Neuronal stem cell (in vitro differentiated cells): Measurements from ENCODE around the gene PRDM15.

Experiments
- DNase-seq: peaks from one replicate; pipeline ENCODE4 v3.0.0-alpha.2; 2013; ENCODE audit warnings: low spot score
- H2AFZ ChIP-seq: one replicate; pipeline ENCODE4 v1.6.1; 2013; ENCODE audit warnings: mild to moderate bottlenecking, low read length, inconsistent platforms
- H2AK5ac ChIP-seq: 2 replicates; pipeline ENCODE4 v1.6.1; 2013; ENCODE audit warnings: low read depth, mild to moderate bottlenecking, inconsistent platforms, low read length, moderate library complexity, mixed read lengths
- H2BK120ac ChIP-seq: 2 replicates; pipeline ENCODE4 v1.6.1; 2013; ENCODE audit warnings: low read depth, mild to moderate bottlenecking, inconsistent platforms, low read length, moderate library complexity, mixed read lengths
- H2BK12ac ChIP-seq: one replicate; pipeline ENCODE4 v1.6.1; 2013; ENCODE audit warnings: low read length, inconsistent platforms
- H2BK15ac ChIP-seq: 2 replicates; pipeline ENCODE4 v1.6.1; 2013; ENCODE audit warnings: mild to moderate bottlenecking, low read length, inconsistent platforms, mixed read lengths
- H2BK5ac ChIP-seq: one replicate; pipeline ENCODE4 v1.6.1; 2013; ENCODE audit warnings: inconsistent platforms, mild to moderate bottlenecking, low read length, moderate library complexity
- H3K14ac ChIP-seq: one replicate; pipeline ENCODE4 v1.6.1; 2013; ENCODE audit warnings: low read length, inconsistent platforms
- H3K18ac ChIP-seq: 2 replicates; pipeline ENCODE4 v1.6.1; 2013; ENCODE audit warnings: low read length, inconsistent platforms
- H3K23ac ChIP-seq: 2 replicates; pipeline ENCODE4 v1.6.1; 2013; ENCODE audit warnings: low read depth, mild to moderate bottlenecking, mixed read lengths, low read length, inconsistent platforms; ENCODE audit not compliant: poor library complexity
- H3K27ac ChIP-seq: replicated peaks from 3 replicates; pipeline ENCODE4 v1.5.1; 2013; ENCODE audit warnings: low read length, inconsistent platforms
- H3K27me3 ChIP-seq, 3 experiments: 2 replicates each; pipeline ENCODE4 v1.6.1; 2013; ENCODE audit warnings: low read length in 3 of 3, mild to moderate bottlenecking in 2 of 3, inconsistent platforms in 1 of 3, low read depth in 1 of 3, mixed read lengths in 1 of 3, moderate library complexity in 1 of 3; ENCODE audit not compliant: control insufficient read depth in 3 of 3, insufficient read depth in 3 of 3
- H3K36me3 ChIP-seq, 2 donors: replicated peaks in 1 of 2; 2 replicates each; pipeline ENCODE4 v1.6.1; 2013; ENCODE audit warnings: low read length in 2 of 2; ENCODE audit not compliant: control insufficient read depth in 2 of 2, insufficient read depth in 2 of 2
- H3K4ac ChIP-seq: 2 replicates; pipeline ENCODE4 v1.6.1; 2013; ENCODE audit warnings: inconsistent platforms, mild to moderate bottlenecking, low read length, moderate library complexity
- H3K4me1 ChIP-seq, 2 donors: 1 replicate in 1 of 2; 2 replicates in 1 of 2; pipeline ENCODE4 v1.6.1; 2013; ENCODE audit warnings: low read length in 2 of 2, low read depth in 1 of 2; ENCODE audit not compliant: control insufficient read depth in 2 of 2, insufficient read depth in 1 of 2
- H3K4me2 ChIP-seq: one replicate; pipeline ENCODE4 v1.6.1; 2013; ENCODE audit warnings: mild to moderate bottlenecking, low read length, inconsistent platforms; ENCODE audit not compliant: insufficient read depth, poor library complexity, severe bottlenecking
- H3K4me3 ChIP-seq, 2 donors: 2 replicates each; pipeline ENCODE4 v1.5.1; 2013; ENCODE audit warnings: low read length in 2 of 2, mild to moderate bottlenecking in 2 of 2, inconsistent platforms in 1 of 2, moderate library complexity in 1 of 2
- H3K79me1 ChIP-seq: one replicate; pipeline ENCODE4 v1.6.1; 2013; ENCODE audit warnings: low read depth, mild to moderate bottlenecking, inconsistent platforms, low read length, moderate library complexity
- H3K9ac ChIP-seq: one replicate; pipeline ENCODE4 v1.6.1; 2013; ENCODE audit warnings: mild to moderate bottlenecking, low read depth, low read length, inconsistent platforms; ENCODE audit not compliant: poor library complexity
- H3K9me3 ChIP-seq, 2 donors: replicated peaks in 1 of 2; 2 replicates each; pipeline versions ENCODE3 to v1.6.1; 2013; ENCODE audit warnings: low read length in 2 of 2, mild to moderate bottlenecking in 2 of 2, inconsistent platforms in 1 of 2, low read depth in 1 of 2, mixed read lengths in 1 of 2, moderate library complexity in 1 of 2; ENCODE audit not compliant: control insufficient read depth in 2 of 2, insufficient read depth in 1 of 2
- H4K8ac ChIP-seq: one replicate; pipeline ENCODE4 v1.6.1; 2013; ENCODE audit warnings: low read depth, mild to moderate bottlenecking, inconsistent platforms, low read length, moderate library complexity
- H4K91ac ChIP-seq: one replicate; pipeline ENCODE4 v1.6.1; 2013; ENCODE audit warnings: low read length, low read depth, mild to moderate bottlenecking, inconsistent platforms; ENCODE audit not compliant: poor library complexity
- WGBS, 2 donors: extraction: QIAGEN DNeasy Blood & Tissue Kit; methylation state at CpG; one replicate each; pipeline ENCODE4 v1.1.7; 2013; ENCODE audit warnings: missing lambda C conversion rate in 2 of 2, mixed read lengths in 1 of 2; ENCODE audit not compliant: insufficient read length in 2 of 2, insufficient replicate concordance in 1 of 2; ENCODE audit errors: extremely low coverage in 2 of 2; 5-methylcytosine and 5-hydroxymethylcytosine counted together

PRDM15 gene

GRCh38 chr21:41857771-41858300 lies 21.3 kb downstream of the PRDM15 start:
- Histone ChIP-seq H3K36me3 (peaks cover 20 to 44% of the 10 kb centered on the region in 2 donors), H3K27ac (no peak overlapping the region), H3K9me3 (no peaks in the 10 kb centered on the region), H3K4ac (no peak overlapping the region), H4K8ac (no peak overlapping the region), H3K9ac (no peak overlapping the region), H2AK5ac (no peak overlapping the region), H3K79me1 (peaks cover 2% of the 10 kb centered on the region), H3K14ac (no peak overlapping the region), H2BK12ac (no peak overlapping the region), H3K4me3 (no peak overlapping the region), H2BK5ac (no peak overlapping the region), H3K23ac (no peak overlapping the region), H3K4me1 (no peaks in the 10 kb centered on the region), H3K4me2 (no peak overlapping the region), H4K91ac (no peak overlapping the region), H2BK120ac (no peak overlapping the region), H3K27me3 (no peaks in the 10 kb centered on the region), H3K18ac (peak overlapping the region; percentile 5), H2AFZ (no peak overlapping the region), H2BK15ac (no peak overlapping the region)
- WGBS, 2 donors: no CpG with 5 or more reads among the region's 14 CpGs
- DNase-seq: no peak

- WGBS, 2 donors: no CpG with 5 or more reads among the region's 10 CpGs
- H3K23ac ChIP-seq: no peak overlapping the region
- no peak overlapping the region for H2BK5ac ChIP-seq
Measured at GRCh38 chr21:41856572-41856971, 22.6 kb downstream of the PRDM15 start.

GRCh38 chr21:41854426-41854995 lies 24.6 kb downstream of the PRDM15 start:
- H2BK120ac ChIP-seq: no peak overlapping the region
- H3K36me3 ChIP-seq: peaks cover 18 to 50% of the 10 kb centered on the region in 2 donors
- no peak overlapping the region for H2BK5ac ChIP-seq
- no peaks in the 10 kb centered on the region for H3K4me1 ChIP-seq
- peak overlapping the region; percentile 49 for H3K23ac ChIP-seq
- H3K79me1 ChIP-seq: peaks cover 2% of the 10 kb centered on the region
- H4K8ac ChIP-seq: no peak overlapping the region
- H4K91ac ChIP-seq: no peak overlapping the region
- H3K14ac ChIP-seq: peak overlapping the region; percentile 84
- no peak overlapping the region for H3K4ac ChIP-seq
- H3K9me3 ChIP-seq: no peaks in the 10 kb centered on the region
- no peak overlapping the region for H3K4me3 ChIP-seq
- H3K4me2 ChIP-seq: no peak overlapping the region
- H2AFZ ChIP-seq: no peak overlapping the region
- no peak overlapping the region for H3K18ac ChIP-seq
- H2AK5ac ChIP-seq: no peak overlapping the region
- H3K27ac ChIP-seq: no peak overlapping the region
- DNase-seq: no peak
- peak overlapping the region; percentile 27 for H3K9ac ChIP-seq
- no peak overlapping the region for H2BK15ac ChIP-seq
- WGBS, 2 donors: no CpG with 5 or more reads among the region's 31 CpGs
- H3K27me3 ChIP-seq: no peaks in the 10 kb centered on the region
- no peak overlapping the region for H2BK12ac ChIP-seq

More at GRCh38 chr21:41856572-41856971, 22.6 kb downstream of the PRDM15 start:
- Histone ChIP-seq H3K4ac (no peak overlapping the region), H3K79me1 (peaks cover 2% of the 10 kb centered on the region), H3K9me3 (no peaks in the 10 kb centered on the region), H3K18ac (no peak overlapping the region), H2BK15ac (no peak overlapping the region), H4K8ac (no peak overlapping the region), H2AK5ac (no peak overlapping the region), H3K27ac (no peak overlapping the region), H2BK12ac (no peak overlapping the region), H3K14ac (no peak overlapping the region), H3K4me1 (no peaks in the 10 kb centered on the region), H3K27me3 (no peaks in the 10 kb centered on the region), H2BK120ac (no peak overlapping the region), H3K36me3 (peaks cover 20 to 48% of the 10 kb centered on the region in 2 donors), H3K9ac (no peak overlapping the region), H4K91ac (no peak overlapping the region), H3K4me3 (no peak overlapping the region), H2AFZ (no peak overlapping the region), H3K4me2 (no peak overlapping the region)
- DNase-seq: no peak

GRCh38 chr21:41852929-41853320 lies 26.2 kb downstream of the PRDM15 start:
- Histone ChIP-seq H3K9ac (no peak overlapping the region), H3K27ac (no peak overlapping the region), H2AFZ (no peak overlapping the region), H3K27me3 (no peaks in the 10 kb centered on the region), H4K91ac (no peak overlapping the region), H3K23ac (no peak overlapping the region), H2BK120ac (no peak overlapping the region), H3K4me1 (no peaks in the 10 kb centered on the region), H2BK5ac (no peak overlapping the region), H3K79me1 (peaks cover 2% of the 10 kb centered on the region), H3K14ac (no peak overlapping the region), H3K4me2 (no peak overlapping the region), H3K9me3 (no peaks in the 10 kb centered on the region), H3K4ac (no peak overlapping the region), H3K18ac (no peak overlapping the region), H2AK5ac (no peak overlapping the region), H2BK15ac (no peak overlapping the region), H3K4me3 (peak overlapping the region in 1 of 2 donors; percentile 5), H2BK12ac (no peak overlapping the region), H4K8ac (no peak overlapping the region), H3K36me3 (peaks cover 13 to 42% of the 10 kb centered on the region in 2 donors)
- DNase-seq: no peak
- no CpG with 5 or more reads among the region's 9 CpGs for WGBS, 2 donors
